ENCODE measurements around the gene ADCYAP1R1. TPM values are rescaled to one million over a fixed set of nuclear protein-coding genes. Genes with fewer than 3 reads are reported as not detected.
A peak's percentile ranks its signal among the peaks of the same experiment; 100 is the strongest.
"Not testable (repeated sequence)": the region's sequence is repeated elsewhere in the genome, so short reads cannot be mapped to it uniquely, and the experiment has no call there.

ADCYAP1R1 gene
- total RNA-seq, 1 donor from 2014 or later, result 2.6 TPM

- DNase-seq (ENCODE audit: low spot score), result peak; percentile 74
Observed at GRCh38 chr7:31134246-31135188, 82.4 kb downstream of the ADCYAP1R1 start.

GRCh38 chr7:31137234-31137633 lies 85.1 kb downstream of the ADCYAP1R1 start:
- no peak for DNase-seq (ENCODE audit: low spot score)

- DNase-seq (ENCODE audit: low spot score), result no peak
Observed at GRCh38 chr7:31145339-31145738, 93.2 kb downstream of the ADCYAP1R1 start.

- no peak for DNase-seq (ENCODE audit: low spot score)
Observed at GRCh38 chr7:31146030-31146429, 93.9 kb downstream of the ADCYAP1R1 start.

GRCh38 chr7:31146538-31146937 lies 94.4 kb downstream of the ADCYAP1R1 start:
- no peak for DNase-seq (ENCODE audit: low spot score)

- no peak for DNase-seq (ENCODE audit: low spot score)
Observed at GRCh38 chr7:31151849-31152248, 99.7 kb downstream of the ADCYAP1R1 start.

- DNase-seq (ENCODE audit: low spot score), result not testable (repeated sequence)
Observed at GRCh38 chr7:31153318-31153717, 101.2 kb downstream of the ADCYAP1R1 start.

GRCh38 chr7:31160941-31161340 lies 108.8 kb downstream of the ADCYAP1R1 start:
- no peak for DNase-seq (ENCODE audit: low spot score)

Other genes starting within 250 kb of the ADCYAP1R1 start
- gene AQP1, start 140.5 kb upstream of the ADCYAP1R1 start, total RNA-seq, result 373 TPM
- not detected for gene GHRHR, start 88.4 kb upstream of the ADCYAP1R1 start, total RNA-seq

Data from ureter (tissue), 1 donor.